ENCODE measurements around the gene PSG1.
"Not testable (repeated sequence)": the region's sequence is repeated elsewhere in the genome, so short reads cannot be mapped to it uniquely, and the experiment has no call there.

Gene PSG1

GRCh38 chr19:42879613-42880012, at the start of gene PSG1:
TSS of gene PSG1 (minus strand) at chr19:42879713. CDS start at chr19:42879581, 132 bp downstream.
- no peak for DNase-seq

GRCh38 chr19:42928896-42929295, 49.4 kb upstream of the PSG1 start:
- DNase-seq: no peak

DNA sequence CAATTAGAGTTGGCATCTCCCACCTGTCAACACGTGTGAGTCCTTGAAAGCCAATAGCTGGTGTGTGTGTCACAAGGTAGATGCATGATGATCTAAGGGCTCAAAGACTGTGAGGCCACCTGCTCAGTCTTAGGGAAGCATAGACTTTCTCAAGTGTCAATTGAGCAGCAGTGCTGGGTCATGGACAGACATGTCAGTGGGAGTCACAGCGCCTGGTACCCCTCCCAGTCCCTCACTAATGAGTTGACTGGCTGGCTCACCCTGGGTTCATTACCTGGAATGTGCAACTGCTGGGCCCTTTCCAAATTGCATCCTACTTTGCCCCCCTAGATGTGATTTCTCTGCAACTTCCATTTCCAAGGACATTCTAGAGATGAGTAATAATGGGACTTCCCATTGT, 47.3 kb upstream of the PSG1 start:
- DNase-seq: no peak

DNA sequence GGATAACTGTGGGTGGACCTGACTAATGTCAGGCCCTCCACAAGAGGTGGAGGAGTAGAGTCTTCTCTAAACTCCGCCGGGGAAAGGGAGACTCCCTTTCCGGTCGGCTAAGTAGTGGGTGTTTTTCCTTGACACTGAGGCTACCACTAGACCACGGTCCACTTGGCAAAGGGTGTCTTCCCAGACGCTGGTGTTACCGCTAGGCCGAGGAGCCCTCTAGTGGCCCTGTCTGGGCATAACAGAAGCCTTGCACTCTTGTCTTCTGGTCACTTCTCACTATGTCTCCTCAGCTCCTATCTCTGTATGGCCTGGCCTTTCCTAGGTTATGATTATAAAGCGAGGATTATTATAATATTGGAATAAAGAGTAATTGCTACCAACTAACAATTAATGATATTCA, 43.6 kb upstream of the PSG1 start:
- peak; percentile 20 for DNase-seq

GRCh38 chr19:42920971-42921370, 41.5 kb upstream of the PSG1 start:
- DNase-seq: not testable (repeated sequence)

DNA sequence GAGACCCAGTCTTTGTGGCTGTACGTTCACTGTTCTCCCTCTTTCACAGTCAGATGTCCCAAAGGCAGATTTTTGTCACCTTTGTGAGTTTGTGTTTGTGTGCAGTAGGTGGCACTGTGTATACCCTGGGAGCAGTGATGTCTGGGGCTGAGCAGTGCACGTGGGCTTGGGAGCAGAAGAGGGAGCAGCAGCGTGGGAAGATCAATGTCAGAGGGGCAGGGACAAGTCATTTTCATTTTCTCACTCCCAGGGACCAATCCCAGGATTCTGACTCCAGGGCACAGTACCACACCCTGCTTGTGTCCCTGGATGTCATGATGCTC, 40.2 kb upstream of the PSG1 start:
- DNase-seq: no peak

DNA sequence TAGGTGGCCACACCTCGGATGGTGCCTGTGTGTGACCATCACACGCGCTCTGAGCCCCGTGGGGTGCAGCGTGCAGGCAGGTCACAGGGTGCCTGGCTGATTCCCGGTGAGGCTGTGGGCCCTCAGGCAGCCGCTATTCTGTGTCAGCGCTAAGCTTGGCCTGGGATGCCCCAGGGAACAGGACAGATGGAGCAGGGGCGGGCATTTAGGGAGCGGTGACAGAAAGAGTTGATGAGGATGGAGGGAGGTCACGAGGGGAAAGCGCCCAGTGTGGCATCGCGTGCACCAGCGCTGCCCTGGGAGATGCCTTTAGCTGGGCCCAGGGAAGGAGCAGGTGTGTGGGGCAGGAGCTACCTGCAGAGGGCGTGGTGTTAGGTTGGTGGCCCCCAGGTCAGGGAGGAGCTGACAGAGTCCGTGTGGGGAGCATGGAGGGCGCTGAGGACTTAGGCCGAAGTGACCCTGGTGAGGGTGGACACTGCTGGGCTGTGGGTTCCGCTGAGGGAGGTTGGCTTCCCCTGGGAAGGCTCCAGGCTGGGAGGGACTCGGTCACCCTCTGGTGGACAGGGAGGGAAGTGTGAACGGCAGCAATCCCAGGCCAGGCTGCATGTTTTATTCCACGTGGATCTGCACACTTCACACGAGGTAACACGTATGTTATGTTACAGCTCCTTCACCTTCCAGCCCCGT, 39.7 kb upstream of the PSG1 start:
- DNase-seq: not testable (repeated sequence)

- DNase-seq: not testable (repeated sequence)
Observed at GRCh38 chr19:42918377-42919069, 39.0 kb upstream of the PSG1 start.

DNA sequence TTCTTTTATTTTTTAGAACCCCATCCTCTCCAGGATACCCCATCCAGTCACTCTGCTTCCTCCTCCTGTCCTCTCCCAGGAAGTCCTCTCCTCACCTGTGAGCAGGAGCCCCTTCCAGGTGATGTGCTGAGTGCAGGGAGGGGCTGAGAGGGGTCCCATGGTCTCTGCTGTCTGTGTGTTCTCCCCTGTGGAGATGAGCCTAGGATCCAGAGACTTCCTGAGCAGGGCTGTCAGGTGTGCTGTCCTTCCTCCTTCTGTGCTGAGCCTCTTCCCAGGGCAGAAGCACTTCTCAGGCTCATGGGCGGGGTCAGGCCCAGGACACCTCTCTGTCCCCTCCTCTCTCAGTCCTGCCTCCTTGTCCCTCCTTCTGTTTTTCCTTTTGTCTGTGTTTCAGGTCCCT, 38.1 kb upstream of the PSG1 start, which contains the start of gene PSG6:
Gene PSG6 (minus strand): TSS at position 261 of the 400 bp plus-strand sequence. CDS start 102 bp downstream, at position 159.
- DNase-seq: not testable (repeated sequence)

GRCh38 chr19:42916931-42917330, 37.4 kb upstream of the PSG1 start:
- not testable (repeated sequence) for DNase-seq

- not testable (repeated sequence) for DNase-seq
Observed at GRCh38 chr19:42913516-42913915, 34.0 kb upstream of the PSG1 start.

- DNase-seq: not testable (repeated sequence)
Observed at GRCh38 chr19:42912941-42913340, 33.4 kb upstream of the PSG1 start.

GRCh38 chr19:42911731-42912130, 32.2 kb upstream of the PSG1 start:
- not testable (repeated sequence) for DNase-seq

DNA sequence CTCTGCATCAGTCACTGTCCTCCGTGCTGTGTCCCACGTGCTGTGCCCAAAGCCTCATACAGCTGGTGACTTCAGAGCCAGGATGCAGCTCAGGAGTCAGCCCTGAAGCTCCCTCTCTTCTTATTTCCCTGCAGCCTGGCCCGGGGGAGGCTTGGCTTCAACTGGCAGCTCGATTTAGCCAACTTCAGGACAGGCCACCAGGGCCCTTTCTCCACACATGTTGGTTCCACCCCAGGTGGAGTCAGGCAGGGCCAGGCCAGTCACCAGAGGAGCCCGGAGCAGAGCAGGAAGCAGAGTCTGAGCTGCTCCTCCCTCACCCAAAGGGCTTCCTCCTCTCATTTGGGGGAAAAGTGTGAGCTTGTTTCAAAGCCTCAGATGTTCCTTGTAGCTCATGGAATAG, 26.6 kb upstream of the PSG1 start:
- not testable (repeated sequence) for DNase-seq

GRCh38 chr19:42900561-42900960, 21.0 kb upstream of the PSG1 start:
- DNase-seq: not testable (repeated sequence)

- not testable (repeated sequence) for DNase-seq
Observed at GRCh38 chr19:42899674-42900073, 20.2 kb upstream of the PSG1 start.

DNA sequence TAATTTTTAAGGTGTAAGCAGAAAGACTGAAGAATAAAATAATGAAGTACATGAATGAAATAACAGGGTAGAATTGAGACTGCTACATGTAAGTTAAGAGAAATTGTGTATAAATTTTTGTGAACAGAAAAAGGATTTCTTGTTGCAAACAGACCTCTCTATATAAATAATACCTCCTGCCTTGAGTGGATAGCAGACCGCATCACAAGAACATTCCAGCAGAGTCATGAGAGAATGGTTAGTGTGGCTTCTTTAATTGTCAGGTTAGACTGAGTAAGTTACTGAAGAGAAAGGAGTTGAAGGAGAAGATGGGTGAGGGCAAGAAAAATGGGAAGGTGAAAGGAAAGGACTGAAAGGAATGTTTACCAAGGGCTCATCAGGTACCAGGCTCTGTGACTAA, 19.6 kb upstream of the PSG1 start:
- DNase-seq: not testable (repeated sequence)

DNA sequence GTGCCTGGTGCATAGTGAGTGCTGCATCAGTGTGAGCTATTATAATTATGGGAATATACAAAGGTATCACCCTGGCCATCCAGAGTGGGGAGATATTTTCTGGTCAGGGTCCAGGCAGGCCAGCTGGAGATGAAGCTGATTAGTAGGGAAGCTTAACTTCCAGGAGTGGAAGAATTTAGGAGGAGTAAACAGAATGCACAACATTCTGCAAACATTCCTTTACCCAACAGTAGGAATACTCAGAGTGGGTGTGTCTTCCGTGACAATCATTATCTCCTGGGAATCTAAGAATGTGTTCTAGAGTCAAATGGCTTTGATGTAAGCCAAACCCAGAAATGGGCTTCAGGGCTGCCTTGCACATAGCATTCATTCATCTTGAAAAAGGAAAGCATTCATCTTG, 19.1 kb upstream of the PSG1 start:
- DNase-seq: not testable (repeated sequence)

- DNase-seq: not testable (repeated sequence)
Observed at GRCh38 chr19:42897729-42898128, 18.2 kb upstream of the PSG1 start.

DNA sequence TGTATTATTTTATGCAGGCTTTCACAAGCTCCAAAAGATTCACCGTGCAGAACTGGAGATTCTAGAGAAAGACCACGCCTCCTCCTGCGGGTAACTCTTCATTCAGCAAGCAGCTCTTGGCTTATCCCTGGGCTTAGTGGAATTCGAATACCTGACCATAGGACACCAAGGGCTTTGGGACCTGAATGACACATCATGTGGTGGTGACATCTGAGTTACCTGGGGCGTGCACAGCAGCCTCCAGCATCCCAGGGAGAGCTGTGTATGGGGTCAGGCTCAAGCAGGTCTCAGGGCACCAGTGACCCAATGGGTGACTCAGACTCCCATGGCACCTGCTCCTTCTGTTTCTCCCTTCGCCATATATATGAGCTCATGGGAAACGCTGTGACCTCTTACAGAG, 10.9 kb upstream of the PSG1 start:
- not testable (repeated sequence) for DNase-seq

GRCh38 chr19:42887876-42888445, 8.4 kb upstream of the PSG1 start:
- DNase-seq: not testable (repeated sequence)

DNA sequence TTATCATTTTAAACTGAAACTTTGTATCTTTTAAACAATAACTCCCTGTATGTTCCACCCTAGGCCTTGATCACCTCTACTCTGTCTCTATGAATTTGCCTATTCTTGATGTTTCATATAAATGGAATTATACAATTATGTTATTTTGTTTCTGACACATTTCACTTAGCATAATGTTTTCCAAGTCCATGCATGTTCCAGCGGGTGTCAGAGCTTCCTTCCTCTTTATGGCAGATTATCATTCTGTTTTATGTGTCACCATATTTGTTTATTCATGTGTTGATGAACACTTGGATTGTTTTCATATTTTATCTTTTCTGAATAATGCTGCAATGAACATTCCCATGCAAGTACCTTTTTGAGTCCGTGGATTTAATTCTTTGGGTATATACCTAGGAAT, 3.2 kb upstream of the PSG1 start:
- DNase-seq: not testable (repeated sequence)

DNA sequence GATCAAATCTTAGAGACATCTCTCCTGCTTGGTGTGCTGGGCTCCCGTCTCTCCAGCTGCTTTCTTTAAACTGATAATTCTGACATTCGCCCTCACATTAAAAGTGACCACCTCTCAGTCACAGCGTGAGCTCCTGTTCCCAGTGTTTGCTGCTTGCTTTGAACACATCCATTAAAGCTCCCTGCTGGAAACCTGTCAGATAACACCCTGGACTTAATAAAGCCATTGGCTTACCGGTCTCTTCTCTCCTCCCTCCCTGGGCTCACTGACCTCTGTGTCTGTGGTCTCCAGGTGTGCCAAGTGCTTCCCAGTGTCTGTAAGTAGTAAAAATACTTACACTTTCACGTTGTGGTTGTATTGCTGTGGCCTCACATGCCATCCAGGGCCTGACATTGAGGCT, 2.5 kb upstream of the PSG1 start:
- DNase-seq: not testable (repeated sequence)

DNA sequence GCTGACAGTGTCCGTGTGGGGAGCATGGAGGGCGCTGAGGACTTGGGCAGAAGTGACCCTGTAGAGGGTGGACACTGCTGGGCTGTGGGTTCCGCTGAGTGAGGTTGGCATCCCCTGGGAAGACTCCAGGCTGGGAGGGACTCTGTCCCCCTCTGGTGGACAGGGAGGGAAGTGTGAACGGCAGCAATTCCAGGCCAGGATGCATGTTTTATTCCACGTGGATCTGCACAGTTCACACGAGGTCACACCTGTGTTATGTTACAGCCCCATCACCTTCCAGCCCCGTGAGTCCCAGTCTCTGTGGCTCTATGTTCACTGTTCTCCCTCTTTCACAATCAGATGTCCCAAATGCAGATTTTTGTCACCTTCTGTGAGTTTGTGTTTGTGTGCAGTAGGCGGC, 1.8 kb upstream of the PSG1 start:
- not testable (repeated sequence) for DNase-seq
